GM18511 (cell line): ENCODE measurements around the gene SPSB2.
A peak's percentile ranks its signal among the peaks of the same experiment; 100 is the strongest.

Experiments
- ATAC-seq: cut with Tn5 transposase; IDR thresholded peaks from one replicate; pipeline ENCODE4 v1.9.1; 2021; ENCODE audit warnings: mild to moderate bottlenecking, moderate library complexity; ENCODE audit not compliant: unreplicated experiment

SPSB2 gene

GRCh38 chr12:6852651-6853354, 20.3 kb downstream of the SPSB2 start:
- no peak for ATAC-seq

GRCh38 chr12:6851921-6852650, 21.0 kb downstream of the SPSB2 start, which contains the start of gene USP5:
TSS of gene USP5 (plus strand) at chr12:6852150. CDS start at chr12:6852180, 30 bp downstream.
- peak; percentile 77 for ATAC-seq

GRCh38 chr12:6851153-6851920, 21.8 kb downstream of the SPSB2 start, which contains the start of gene CDCA3:
TSS of gene CDCA3 (minus strand) at chr12:6851286. CDS start at chr12:6850952, 334 bp downstream.
- ATAC-seq = peak; percentile 62

GRCh38 chr12:6850796-6851152, 22.3 kb downstream of the SPSB2 start:
- ATAC-seq = no peak

GRCh38 chr12:6849976-6850560, 23.0 kb downstream of the SPSB2 start:
- ATAC-seq = no peak

- no peak for ATAC-seq
Measured at GRCh38 chr12:6849427-6849826, 23.7 kb downstream of the SPSB2 start.

- ATAC-seq = no peak
Measured at GRCh38 chr12:6847676-6848075, 25.4 kb downstream of the SPSB2 start.

GRCh38 chr12:6846316-6846869, 26.7 kb downstream of the SPSB2 start:
- ATAC-seq = no peak

- ATAC-seq = no peak
Measured at GRCh38 chr12:6845395-6845794, 27.7 kb downstream of the SPSB2 start.

GRCh38 chr12:6843118-6843902, 29.8 kb downstream of the SPSB2 start:
- ATAC-seq = no peak

GRCh38 chr12:6842075-6842474, 31.0 kb downstream of the SPSB2 start:
- no peak for ATAC-seq

- ATAC-seq = no peak
Measured at GRCh38 chr12:6840761-6841515, 32.2 kb downstream of the SPSB2 start, which contains the start of gene GNB3. TSS of gene GNB3 (plus strand) at chr12:6840925. CDS start at chr12:6841288, 363 bp downstream.

GRCh38 chr12:6840330-6840729, 32.8 kb downstream of the SPSB2 start:
- ATAC-seq = no peak

GRCh38 chr12:6839482-6840201, 33.5 kb downstream of the SPSB2 start:
- peak; percentile 79 for ATAC-seq

GRCh38 chr12:6838854-6839253, 34.2 kb downstream of the SPSB2 start:
- ATAC-seq = no peak

- ATAC-seq = no peak
Measured at GRCh38 chr12:6837370-6838060, 35.6 kb downstream of the SPSB2 start.

- no peak for ATAC-seq
Measured at GRCh38 chr12:6836851-6837250, 36.3 kb downstream of the SPSB2 start.

GRCh38 chr12:6834873-6835272, 38.2 kb downstream of the SPSB2 start:
- no peak for ATAC-seq
